ENCODE results near the gene ABCD3.

ABCD3 gene

GRCh38 chr1:94538243-94538827 lies 120.1 kb downstream of the ABCD3 start:
- TF ChIP-seq CTCF (IDR thresholded peaks at IDR 0.05; ENCODE audit: low read length, missing control alignments) = peak; percentile 11
- peak overlapping the region; percentile 10 for H3K4me3 ChIP-seq (replicated peaks; ENCODE audit: low read depth, low read length)
- no peak for DNase-seq (ENCODE audit: low read depth)

GRCh38 chr1:94539496-94539895 lies 121.3 kb downstream of the ABCD3 start:
- no peak for DNase-seq (ENCODE audit: low read depth)
- TF ChIP-seq CTCF (IDR thresholded peaks at IDR 0.05; ENCODE audit: low read length, missing control alignments) = no peak
- H3K4me3 ChIP-seq (replicated peaks; ENCODE audit: low read depth, low read length) = peak overlapping the region; percentile 67

GRCh38 chr1:94540440-94541245 lies 122.5 kb downstream of the ABCD3 start:
- H3K4me3 ChIP-seq (replicated peaks; ENCODE audit: low read depth, low read length) = peak overlapping the region; percentile 67
- no peak for DNase-seq (ENCODE audit: low read depth)
- no peak for TF ChIP-seq CTCF (IDR thresholded peaks at IDR 0.05; ENCODE audit: low read length, missing control alignments)

GRCh38 chr1:94541246-94542087 lies 123.3 kb downstream of the ABCD3 start, which contains the start of gene F3:
F3 (minus strand) TSS chr1:94541759; CDS start chr1:94541636, 123 bp downstream.
- no peak for TF ChIP-seq CTCF (IDR thresholded peaks at IDR 0.05; ENCODE audit: low read length, missing control alignments)
- peak; percentile 85 for DNase-seq (ENCODE audit: low read depth)
- peak within 1 kb of the TSS; percentile 67 for H3K4me3 ChIP-seq (replicated peaks; ENCODE audit: low read depth, low read length)

- TF ChIP-seq CTCF (IDR thresholded peaks at IDR 0.05; ENCODE audit: low read length, missing control alignments) = no peak
- peak; percentile 51 for DNase-seq (ENCODE audit: low read depth)
- H3K4me3 ChIP-seq (replicated peaks; ENCODE audit: low read depth, low read length) = peak overlapping the region; percentile 67
These were observed 124.1 kb downstream of the ABCD3 start for GRCh38 chr1:94542088-94542870.

- peak overlapping the region; percentile 11 for H3K4me3 ChIP-seq (replicated peaks; ENCODE audit: low read depth, low read length)
- no peak for TF ChIP-seq CTCF (IDR thresholded peaks at IDR 0.05; ENCODE audit: low read length, missing control alignments)
- DNase-seq (ENCODE audit: low read depth) = no peak
These were observed 124.8 kb downstream of the ABCD3 start for GRCh38 chr1:94543001-94543400.
